WTC11 (cell line): ENCODE data around the gene SPACDR. TPM values are rescaled to one million over a fixed set of nuclear protein-coding genes. Genes with fewer than 3 reads are reported as not detected.

Experiments used
- ATAC-seq: fragments of 200-7000 bp; cut with Tn5 transposase; 2 replicates; pipeline ENCODE4 v1.10.0; 2021; ENCODE audit warnings: mild to moderate bottlenecking, moderate library complexity
- CTCF ChIA-PET: fragments of 300-600 bp; sonication (Branson Sonifier 250); formaldehyde crosslinking; loops from one replicate; lab custom pipeline; 2021; ENCODE audit warnings: antibody characterized with exemption; lab: Charles Lee
- POLR2A ChIA-PET: fragments of 350-600 bp; sonication (Branson Sonifier 250); formaldehyde crosslinking; loops from one replicate; lab custom pipeline; 2021; ENCODE audit warnings: antibody characterized with exemption; lab: Charles Lee
- DNase-seq: peaks from one replicate; pipeline ENCODE4 v3.0.0; 2021; ENCODE audit warnings: low spot score
- H3K27ac Mint-ChIP-seq: 2 replicates; pipeline ENCODE4 v1.8.0; 2021; ENCODE audit warnings: mixed read lengths
- H3K27me3 Mint-ChIP-seq: 2 replicates; pipeline ENCODE4 v1.8.0; 2021; ENCODE audit warnings: low read depth, mild to moderate bottlenecking, moderate library complexity, mixed read lengths
- H3K36me3 Mint-ChIP-seq: 2 replicates; pipeline ENCODE4 v1.8.0; 2021; ENCODE audit warnings: mixed read lengths
- H3K4me1 Mint-ChIP-seq: 2 replicates; pipeline ENCODE4 v1.8.0; 2022; ENCODE audit warnings: mixed read lengths
- H3K4me3 Mint-ChIP-seq: 2 replicates; pipeline ENCODE4 v1.8.0; 2021; ENCODE audit warnings: mild to moderate bottlenecking, moderate library complexity, mixed read lengths
- H3K9me3 Mint-ChIP-seq: 2 replicates; pipeline ENCODE4 v1.8.0; 2021; ENCODE audit warnings: mixed read lengths
- ESRRA ChIP-seq: sonication (generic); formaldehyde crosslinking; IDR thresholded peaks from 2 replicates; pipeline ENCODE4 v1.8.1; 2022; ENCODE audit warnings: mild to moderate bottlenecking, missing genetic modification reagents, borderline replicate concordance
- JAZF1 ChIP-seq: fragments of 250-450 bp; sonication (Bioruptor Pico); IDR thresholded peaks from 2 replicates; pipeline ENCODE4 v1.9.0; 2021; ENCODE audit warnings: moderate library complexity, mild to moderate bottlenecking, inconsistent platforms
- NFATC4 ChIP-seq: fragments of 250-450 bp; sonication (Bioruptor Pico); IDR thresholded peaks from 2 replicates; pipeline ENCODE4 v1.9.0; 2021; ENCODE audit warnings: mild to moderate bottlenecking
- NR3C1 ChIP-seq: sonication (generic); formaldehyde crosslinking; conservative IDR thresholded peaks from 2 replicates; pipeline ENCODE4 v1.8.1; 2023; ENCODE audit warnings: low read depth, mild to moderate bottlenecking, missing genetic modification reagents
- TEAD4 ChIP-seq: sonication (generic); formaldehyde crosslinking; IDR thresholded peaks from 2 replicates; pipeline ENCODE4 v1.8.0; 2022; ENCODE audit warnings: mild to moderate bottlenecking, missing genetic modification reagents
- ZNF121 ChIP-seq: sonication (generic); formaldehyde crosslinking; IDR thresholded peaks from 2 replicates; pipeline ENCODE4 v1.8.0; 2023; ENCODE audit warnings: missing genetic modification reagents
- ZNF219 ChIP-seq: sonication (generic); formaldehyde crosslinking; IDR thresholded peaks from 2 replicates; pipeline ENCODE4 v1.8.0; 2023; ENCODE audit warnings: missing genetic modification reagents, mild to moderate bottlenecking, borderline replicate concordance
- ZNF263 ChIP-seq: sonication (generic); formaldehyde crosslinking; IDR thresholded peaks from 2 replicates; pipeline ENCODE4 v1.8.1; 2022; ENCODE audit warnings: low read depth, mild to moderate bottlenecking, moderate library complexity, missing genetic modification reagents
- total RNA-seq: library from RNA; stranded (reverse); gene quantifications from 3 replicates; pipeline ENCODE4 v1.2.3, GENCODE V29; 2021
- TF ChIP-seq, protein P1 (sequence below): sonication (generic); formaldehyde crosslinking; IDR thresholded peaks from 2 replicates; pipeline ENCODE4 v1.8.0; 2023; ENCODE audit warnings: mild to moderate bottlenecking, missing genetic modification reagents
- TF ChIP-seq, protein P2 (sequence below): sonication (generic); formaldehyde crosslinking; IDR thresholded peaks from 2 replicates; pipeline ENCODE4 v1.8.0; 2022; ENCODE audit warnings: missing genetic modification reagents
- TF ChIP-seq, protein P3 (sequence below): fragments of 250-450 bp; sonication (Bioruptor Pico); IDR thresholded peaks from 2 replicates; pipeline ENCODE4 v1.9.0; 2021; ENCODE audit warnings: mild to moderate bottlenecking
- TF ChIP-seq, protein P4 (sequence below): sonication (generic); formaldehyde crosslinking; IDR thresholded peaks from 2 replicates; pipeline ENCODE4 v1.8.1; 2023; ENCODE audit warnings: mild to moderate bottlenecking, missing genetic modification reagents, moderate library complexity
- TF ChIP-seq, protein P5 (sequence below): sonication (generic); formaldehyde crosslinking; IDR thresholded peaks from 2 replicates; pipeline ENCODE4 v1.8.0; 2023; ENCODE audit warnings: missing genetic modification reagents, mild to moderate bottlenecking, borderline replicate concordance

The SPACDR gene
- total RNA-seq, 1 experiment from 2014 or later = 0.33 TPM

DNA sequence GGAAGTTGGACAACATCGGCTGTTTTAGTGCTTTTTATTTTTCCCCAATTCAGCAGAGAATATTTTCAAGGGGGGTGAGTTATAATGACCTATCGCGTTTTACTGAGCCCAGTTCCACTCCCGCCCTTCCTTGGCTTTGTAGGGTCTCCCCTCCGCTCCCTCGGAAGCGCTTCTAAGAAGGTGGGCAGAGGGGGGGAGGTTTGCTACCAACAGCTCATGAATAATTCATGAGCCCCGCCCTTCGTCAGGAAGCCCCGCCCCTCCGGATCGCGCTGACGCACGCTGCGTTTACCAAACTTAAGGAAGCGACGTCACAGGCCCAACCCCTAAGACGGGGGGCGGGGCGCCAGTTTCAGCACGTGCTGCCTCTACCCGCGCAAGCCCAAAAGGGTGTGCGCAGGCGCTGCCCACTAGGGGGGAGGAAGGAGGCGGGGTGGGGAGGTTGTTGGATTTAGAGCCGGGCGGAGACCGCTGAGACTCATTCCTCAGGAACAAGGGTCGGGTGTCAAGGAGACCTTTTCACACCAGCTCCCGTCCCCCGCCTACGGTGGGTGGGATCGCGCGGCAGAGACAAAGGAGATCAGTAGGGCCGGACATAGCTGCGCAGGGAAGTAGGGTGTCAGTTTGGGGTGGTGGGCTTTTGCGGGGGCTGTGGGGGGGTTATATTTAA is 35.0 kb downstream of the SPACDR start (continued):
- no peak for TF ChIP-seq NR3C1 (CRISPR knock-in tag)
- TF ChIP-seq ZNF219 (CRISPR knock-in tag) = no peak
- TF ChIP-seq, protein P1, sequence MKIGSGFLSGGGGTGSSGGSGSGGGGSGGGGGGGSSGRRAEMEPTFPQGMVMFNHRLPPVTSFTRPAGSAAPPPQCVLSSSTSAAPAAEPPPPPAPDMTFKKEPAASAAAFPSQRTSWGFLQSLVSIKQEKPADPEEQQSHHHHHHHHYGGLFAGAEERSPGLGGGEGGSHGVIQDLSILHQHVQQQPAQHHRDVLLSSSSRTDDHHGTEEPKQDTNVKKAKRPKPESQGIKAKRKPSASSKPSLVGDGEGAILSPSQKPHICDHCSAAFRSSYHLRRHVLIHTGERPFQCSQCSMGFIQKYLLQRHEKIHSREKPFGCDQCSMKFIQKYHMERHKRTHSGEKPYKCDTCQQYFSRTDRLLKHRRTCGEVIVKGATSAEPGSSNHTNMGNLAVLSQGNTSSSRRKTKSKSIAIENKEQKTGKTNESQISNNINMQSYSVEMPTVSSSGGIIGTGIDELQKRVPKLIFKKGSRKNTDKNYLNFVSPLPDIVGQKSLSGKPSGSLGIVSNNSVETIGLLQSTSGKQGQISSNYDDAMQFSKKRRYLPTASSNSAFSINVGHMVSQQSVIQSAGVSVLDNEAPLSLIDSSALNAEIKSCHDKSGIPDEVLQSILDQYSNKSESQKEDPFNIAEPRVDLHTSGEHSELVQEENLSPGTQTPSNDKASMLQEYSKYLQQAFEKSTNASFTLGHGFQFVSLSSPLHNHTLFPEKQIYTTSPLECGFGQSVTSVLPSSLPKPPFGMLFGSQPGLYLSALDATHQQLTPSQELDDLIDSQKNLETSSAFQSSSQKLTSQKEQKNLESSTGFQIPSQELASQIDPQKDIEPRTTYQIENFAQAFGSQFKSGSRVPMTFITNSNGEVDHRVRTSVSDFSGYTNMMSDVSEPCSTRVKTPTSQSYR (CRISPR knock-in tag) = peak; percentile 80; the same call in 1 of the 2 replicates
- TF ChIP-seq, protein P2, sequence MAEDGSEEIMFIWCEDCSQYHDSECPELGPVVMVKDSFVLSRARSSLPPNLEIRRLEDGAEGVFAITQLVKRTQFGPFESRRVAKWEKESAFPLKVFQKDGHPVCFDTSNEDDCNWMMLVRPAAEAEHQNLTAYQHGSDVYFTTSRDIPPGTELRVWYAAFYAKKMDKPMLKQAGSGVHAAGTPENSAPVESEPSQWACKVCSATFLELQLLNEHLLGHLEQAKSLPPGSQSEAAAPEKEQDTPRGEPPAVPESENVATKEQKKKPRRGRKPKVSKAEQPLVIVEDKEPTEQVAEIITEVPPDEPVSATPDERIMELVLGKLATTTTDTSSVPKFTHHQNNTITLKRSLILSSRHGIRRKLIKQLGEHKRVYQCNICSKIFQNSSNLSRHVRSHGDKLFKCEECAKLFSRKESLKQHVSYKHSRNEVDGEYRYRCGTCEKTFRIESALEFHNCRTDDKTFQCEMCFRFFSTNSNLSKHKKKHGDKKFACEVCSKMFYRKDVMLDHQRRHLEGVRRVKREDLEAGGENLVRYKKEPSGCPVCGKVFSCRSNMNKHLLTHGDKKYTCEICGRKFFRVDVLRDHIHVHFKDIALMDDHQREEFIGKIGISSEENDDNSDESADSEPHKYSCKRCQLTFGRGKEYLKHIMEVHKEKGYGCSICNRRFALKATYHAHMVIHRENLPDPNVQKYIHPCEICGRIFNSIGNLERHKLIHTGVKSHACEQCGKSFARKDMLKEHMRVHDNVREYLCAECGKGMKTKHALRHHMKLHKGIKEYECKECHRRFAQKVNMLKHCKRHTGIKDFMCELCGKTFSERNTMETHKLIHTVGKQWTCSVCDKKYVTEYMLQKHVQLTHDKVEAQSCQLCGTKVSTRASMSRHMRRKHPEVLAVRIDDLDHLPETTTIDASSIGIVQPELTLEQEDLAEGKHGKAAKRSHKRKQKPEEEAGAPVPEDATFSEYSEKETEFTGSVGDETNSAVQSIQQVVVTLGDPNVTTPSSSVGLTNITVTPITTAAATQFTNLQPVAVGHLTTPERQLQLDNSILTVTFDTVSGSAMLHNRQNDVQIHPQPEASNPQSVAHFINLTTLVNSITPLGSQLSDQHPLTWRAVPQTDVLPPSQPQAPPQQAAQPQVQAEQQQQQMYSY (CRISPR knock-in tag) = no peak
- TF ChIP-seq, protein P3, sequence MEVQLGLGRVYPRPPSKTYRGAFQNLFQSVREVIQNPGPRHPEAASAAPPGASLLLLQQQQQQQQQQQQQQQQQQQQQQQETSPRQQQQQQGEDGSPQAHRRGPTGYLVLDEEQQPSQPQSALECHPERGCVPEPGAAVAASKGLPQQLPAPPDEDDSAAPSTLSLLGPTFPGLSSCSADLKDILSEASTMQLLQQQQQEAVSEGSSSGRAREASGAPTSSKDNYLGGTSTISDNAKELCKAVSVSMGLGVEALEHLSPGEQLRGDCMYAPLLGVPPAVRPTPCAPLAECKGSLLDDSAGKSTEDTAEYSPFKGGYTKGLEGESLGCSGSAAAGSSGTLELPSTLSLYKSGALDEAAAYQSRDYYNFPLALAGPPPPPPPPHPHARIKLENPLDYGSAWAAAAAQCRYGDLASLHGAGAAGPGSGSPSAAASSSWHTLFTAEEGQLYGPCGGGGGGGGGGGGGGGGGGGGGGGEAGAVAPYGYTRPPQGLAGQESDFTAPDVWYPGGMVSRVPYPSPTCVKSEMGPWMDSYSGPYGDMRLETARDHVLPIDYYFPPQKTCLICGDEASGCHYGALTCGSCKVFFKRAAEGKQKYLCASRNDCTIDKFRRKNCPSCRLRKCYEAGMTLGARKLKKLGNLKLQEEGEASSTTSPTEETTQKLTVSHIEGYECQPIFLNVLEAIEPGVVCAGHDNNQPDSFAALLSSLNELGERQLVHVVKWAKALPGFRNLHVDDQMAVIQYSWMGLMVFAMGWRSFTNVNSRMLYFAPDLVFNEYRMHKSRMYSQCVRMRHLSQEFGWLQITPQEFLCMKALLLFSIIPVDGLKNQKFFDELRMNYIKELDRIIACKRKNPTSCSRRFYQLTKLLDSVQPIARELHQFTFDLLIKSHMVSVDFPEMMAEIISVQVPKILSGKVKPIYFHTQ (CRISPR knock-in tag) = no peak; the same call in 1 of the 2 replicates
- no peak for TF ChIP-seq ESRRA (CRISPR knock-in tag)
- peak; percentile 70; the same call in 1 of the 2 replicates for TF ChIP-seq NFATC4
- TF ChIP-seq ZNF121 = no peak

DNA sequence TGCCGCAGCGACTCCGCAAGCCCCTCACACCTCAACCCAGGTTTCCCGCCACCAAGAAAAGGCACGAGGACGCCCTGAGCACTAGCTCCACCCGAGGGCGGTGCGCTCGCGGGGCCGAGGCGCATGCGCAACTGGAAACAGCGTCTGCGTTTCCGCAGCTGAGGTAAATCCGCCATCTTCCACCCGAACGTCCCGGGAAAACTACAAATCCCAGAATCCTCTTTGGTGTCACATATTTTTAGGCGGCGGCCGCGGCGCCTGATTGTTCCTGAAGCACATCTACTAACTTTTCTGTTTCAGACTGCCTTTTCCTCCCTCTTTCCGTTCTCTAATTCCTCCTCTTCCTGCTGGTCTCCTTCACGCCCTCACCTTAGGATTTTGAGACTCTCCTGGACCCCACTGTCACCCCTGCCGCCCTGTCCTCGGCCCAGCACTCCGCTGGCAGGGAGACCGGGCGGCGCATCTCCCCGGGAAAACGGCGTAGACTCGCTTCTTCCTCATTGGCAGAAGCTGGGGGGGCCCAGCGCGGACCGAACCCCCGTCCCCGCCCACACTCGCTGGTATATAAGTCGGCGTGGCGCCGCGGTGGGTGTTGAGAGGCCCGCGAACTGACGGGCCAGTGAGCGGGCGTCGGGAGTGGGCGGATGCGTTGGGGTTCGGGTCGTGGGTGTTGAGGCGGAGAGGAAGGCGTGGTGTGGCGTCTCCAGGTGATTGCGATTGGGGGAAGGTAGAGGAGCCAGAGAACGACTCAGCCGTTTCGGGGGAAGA is 35.7 kb downstream of the SPACDR start, which contains the start of gene ZCWPW1:
TSS of gene ZCWPW1 (minus strand) at position 505 of the 768 bp plus-strand sequence. CDS start 8,054 bp downstream, outside the sequence.
- ChIA-PET POLR2A (interaction anchor here (0.6 to 3.0 kb wide), 21 partner anchors 8 to 485 kb away, joined by 3 to 25 read pairs (median 5); partner anchors contain the start of genes FBXO24, GAL3ST4, LAMTOR4 and MOSPD3), CTCF (interaction anchor here (0.6 to 3.2 kb wide), 16 partner anchors 10 to 277 kb away, joined by 3 to 20 read pairs (median 4); partner anchors contain the start of genes FBXO24, LRCH4 and POP7)
- H3K4me1 Mint-ChIP-seq = peaks cover 19% of the 10 kb centered on the region
- DNase-seq = peak; percentile 95
- peaks cover 4% of the 10 kb centered on the region; the same call in 1 of the 2 replicates for H3K9me3 Mint-ChIP-seq
- H3K27me3 Mint-ChIP-seq = peaks cover 30% of the 10 kb centered on the region
- peaks cover 18% of the 10 kb centered on the region for H3K36me3 Mint-ChIP-seq
- H3K4me3 Mint-ChIP-seq = peak within 1 kb of the TSS; percentile 97
- H3K27ac Mint-ChIP-seq = peak within 1 kb of the TSS; percentile 100
- ATAC-seq = peak; percentile 47
- peak; percentile 81; the same call in 1 of the 2 replicates for TF ChIP-seq JAZF1 (CRISPR knock-in tag)
- TF ChIP-seq TEAD4 (CRISPR knock-in tag) = peak; percentile 95
- TF ChIP-seq, protein P4, sequence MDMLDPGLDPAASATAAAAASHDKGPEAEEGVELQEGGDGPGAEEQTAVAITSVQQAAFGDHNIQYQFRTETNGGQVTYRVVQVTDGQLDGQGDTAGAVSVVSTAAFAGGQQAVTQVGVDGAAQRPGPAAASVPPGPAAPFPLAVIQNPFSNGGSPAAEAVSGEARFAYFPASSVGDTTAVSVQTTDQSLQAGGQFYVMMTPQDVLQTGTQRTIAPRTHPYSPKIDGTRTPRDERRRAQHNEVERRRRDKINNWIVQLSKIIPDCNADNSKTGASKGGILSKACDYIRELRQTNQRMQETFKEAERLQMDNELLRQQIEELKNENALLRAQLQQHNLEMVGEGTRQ (CRISPR knock-in tag) = 0 out of 2 replicates have a peak, but pooled peaks have one; percentile 3
- TF ChIP-seq, protein P2 (CRISPR knock-in tag) = peak; percentile 71
- TF ChIP-seq ESRRA (CRISPR knock-in tag) = peak; percentile 97
- TF ChIP-seq, protein P5, sequence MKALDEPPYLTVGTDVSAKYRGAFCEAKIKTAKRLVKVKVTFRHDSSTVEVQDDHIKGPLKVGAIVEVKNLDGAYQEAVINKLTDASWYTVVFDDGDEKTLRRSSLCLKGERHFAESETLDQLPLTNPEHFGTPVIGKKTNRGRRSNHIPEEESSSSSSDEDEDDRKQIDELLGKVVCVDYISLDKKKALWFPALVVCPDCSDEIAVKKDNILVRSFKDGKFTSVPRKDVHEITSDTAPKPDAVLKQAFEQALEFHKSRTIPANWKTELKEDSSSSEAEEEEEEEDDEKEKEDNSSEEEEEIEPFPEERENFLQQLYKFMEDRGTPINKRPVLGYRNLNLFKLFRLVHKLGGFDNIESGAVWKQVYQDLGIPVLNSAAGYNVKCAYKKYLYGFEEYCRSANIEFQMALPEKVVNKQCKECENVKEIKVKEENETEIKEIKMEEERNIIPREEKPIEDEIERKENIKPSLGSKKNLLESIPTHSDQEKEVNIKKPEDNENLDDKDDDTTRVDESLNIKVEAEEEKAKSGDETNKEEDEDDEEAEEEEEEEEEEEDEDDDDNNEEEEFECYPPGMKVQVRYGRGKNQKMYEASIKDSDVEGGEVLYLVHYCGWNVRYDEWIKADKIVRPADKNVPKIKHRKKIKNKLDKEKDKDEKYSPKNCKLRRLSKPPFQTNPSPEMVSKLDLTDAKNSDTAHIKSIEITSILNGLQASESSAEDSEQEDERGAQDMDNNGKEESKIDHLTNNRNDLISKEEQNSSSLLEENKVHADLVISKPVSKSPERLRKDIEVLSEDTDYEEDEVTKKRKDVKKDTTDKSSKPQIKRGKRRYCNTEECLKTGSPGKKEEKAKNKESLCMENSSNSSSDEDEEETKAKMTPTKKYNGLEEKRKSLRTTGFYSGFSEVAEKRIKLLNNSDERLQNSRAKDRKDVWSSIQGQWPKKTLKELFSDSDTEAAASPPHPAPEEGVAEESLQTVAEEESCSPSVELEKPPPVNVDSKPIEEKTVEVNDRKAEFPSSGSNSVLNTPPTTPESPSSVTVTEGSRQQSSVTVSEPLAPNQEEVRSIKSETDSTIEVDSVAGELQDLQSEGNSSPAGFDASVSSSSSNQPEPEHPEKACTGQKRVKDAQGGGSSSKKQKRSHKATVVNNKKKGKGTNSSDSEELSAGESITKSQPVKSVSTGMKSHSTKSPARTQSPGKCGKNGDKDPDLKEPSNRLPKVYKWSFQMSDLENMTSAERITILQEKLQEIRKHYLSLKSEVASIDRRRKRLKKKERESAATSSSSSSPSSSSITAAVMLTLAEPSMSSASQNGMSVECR (CRISPR knock-in tag) = peak; percentile 99
- peak; percentile 72 for TF ChIP-seq ZNF263
